ENCODE results near the gene MID1.

The MID1 gene

GRCh38 chrX:10512741-10513140, 107.6 kb downstream of the MID1 start:
- no peaks in the 10 kb centered on the region for H3K9me3 ChIP-seq (ENCODE audit: insufficient read depth, low read length)
- H4K20me1 ChIP-seq (ENCODE audit: low read depth, low read length): no peaks in the 10 kb centered on the region
- no peak for TF ChIP-seq CTCF (IDR thresholded peaks at IDR 0.05; ENCODE audit: insufficient read depth, low read length, poor library complexity, severe bottlenecking)
- no peaks in the 10 kb centered on the region for H3F3A ChIP-seq (ENCODE audit: insufficient read depth)
- no peak overlapping the region for H3K4me2 ChIP-seq (ENCODE audit: low read depth, low read length, poor library complexity, severe bottlenecking)
- H3K27me3 ChIP-seq (ENCODE audit: low read length): no peaks in the 10 kb centered on the region
- no peak overlapping the region for H2AFZ ChIP-seq (ENCODE audit: low read depth, low read length, severe bottlenecking)
- H3K79me2 ChIP-seq (ENCODE audit: insufficient read depth, low read length): no peaks in the 10 kb centered on the region
- no peaks in the 10 kb centered on the region for H3K36me3 ChIP-seq (ENCODE audit: low read length)
- H3K27ac ChIP-seq (ENCODE audit: low read depth, low read length): no peak overlapping the region
- no peak overlapping the region for H3K4me3 ChIP-seq (ENCODE audit: insufficient read depth, low read length, poor library complexity, severe bottlenecking)
- H3K9ac ChIP-seq (ENCODE audit: low read length): no peak overlapping the region
- no peaks in the 10 kb centered on the region for H3K9me2 ChIP-seq (replicated peaks; ENCODE audit: insufficient read depth, low read length)

GRCh38 chrX:10512258-10512657, 108.1 kb downstream of the MID1 start:
- TF ChIP-seq EZH2phosphoT487 (conservative IDR thresholded peaks at IDR 0.05; ENCODE audit: low read length): no peak
- no peak for TF ChIP-seq CTCF (IDR thresholded peaks at IDR 0.05; ENCODE audit: insufficient read depth, low read length, poor library complexity, severe bottlenecking)
- H3K79me2 ChIP-seq (ENCODE audit: insufficient read depth, low read length): no peaks in the 10 kb centered on the region
- H3K36me3 ChIP-seq (ENCODE audit: low read length): no peaks in the 10 kb centered on the region
- H3K4me3 ChIP-seq (ENCODE audit: insufficient read depth, low read length, poor library complexity, severe bottlenecking): no peak overlapping the region
- no peaks in the 10 kb centered on the region for H3K9me3 ChIP-seq (ENCODE audit: insufficient read depth, low read length)
- no peaks in the 10 kb centered on the region for H3F3A ChIP-seq (ENCODE audit: insufficient read depth)
- H3K27ac ChIP-seq (ENCODE audit: low read depth, low read length): no peak overlapping the region
- H3K4me2 ChIP-seq (ENCODE audit: low read depth, low read length, poor library complexity, severe bottlenecking): no peak overlapping the region
- no peak overlapping the region for H2AFZ ChIP-seq (ENCODE audit: low read depth, low read length, severe bottlenecking)
- H3K27me3 ChIP-seq (ENCODE audit: low read length): no peaks in the 10 kb centered on the region
- H4K20me1 ChIP-seq (ENCODE audit: low read depth, low read length): no peaks in the 10 kb centered on the region
- no peaks in the 10 kb centered on the region for H3K9me2 ChIP-seq (replicated peaks; ENCODE audit: insufficient read depth, low read length)
- H3K9ac ChIP-seq (ENCODE audit: low read length): no peak overlapping the region

GRCh38 chrX:10509397-10509796, 111.0 kb downstream of the MID1 start:
- TF ChIP-seq EZH2phosphoT487 (conservative IDR thresholded peaks at IDR 0.05; ENCODE audit: low read length) (no peak), CTCF (IDR thresholded peaks at IDR 0.05; ENCODE audit: insufficient read depth, low read length, poor library complexity, severe bottlenecking) (no peak)
- no peak overlapping the region for H3K4me2 ChIP-seq (ENCODE audit: low read depth, low read length, poor library complexity, severe bottlenecking)

GRCh38 chrX:10508891-10509290, 111.5 kb downstream of the MID1 start:
- Histone ChIP-seq H4K20me1 (ENCODE audit: low read depth, low read length) (no peaks in the 10 kb centered on the region), H3K9ac (ENCODE audit: low read length) (no peak overlapping the region), H3K27ac (ENCODE audit: low read depth, low read length) (no peak overlapping the region), H3F3A (ENCODE audit: insufficient read depth) (no peaks in the 10 kb centered on the region), H2AFZ (ENCODE audit: low read depth, low read length, severe bottlenecking) (no peak overlapping the region), H3K79me2 (ENCODE audit: insufficient read depth, low read length) (no peaks in the 10 kb centered on the region), H3K9me2 (replicated peaks; ENCODE audit: insufficient read depth, low read length) (no peaks in the 10 kb centered on the region), H3K4me3 (ENCODE audit: insufficient read depth, low read length, poor library complexity, severe bottlenecking) (no peak overlapping the region), H3K36me3 (ENCODE audit: low read length) (no peaks in the 10 kb centered on the region), H3K4me2 (ENCODE audit: low read depth, low read length, poor library complexity, severe bottlenecking) (no peak overlapping the region), H3K9me3 (ENCODE audit: insufficient read depth, low read length) (no peaks in the 10 kb centered on the region), H3K27me3 (ENCODE audit: low read length) (no peaks in the 10 kb centered on the region)
- TF ChIP-seq EZH2phosphoT487 (conservative IDR thresholded peaks at IDR 0.05; ENCODE audit: low read length) (no peak), CTCF (IDR thresholded peaks at IDR 0.05; ENCODE audit: insufficient read depth, low read length, poor library complexity, severe bottlenecking) (no peak)

More at GRCh38 chrX:10509397-10509796, 111.0 kb downstream of the MID1 start:
- Histone ChIP-seq H3K4me3 (ENCODE audit: insufficient read depth, low read length, poor library complexity, severe bottlenecking) (no peak overlapping the region), H3K36me3 (ENCODE audit: low read length) (no peaks in the 10 kb centered on the region), H3K79me2 (ENCODE audit: insufficient read depth, low read length) (no peaks in the 10 kb centered on the region), H4K20me1 (ENCODE audit: low read depth, low read length) (no peaks in the 10 kb centered on the region), H3K9me2 (replicated peaks; ENCODE audit: insufficient read depth, low read length) (no peaks in the 10 kb centered on the region), H3K27ac (ENCODE audit: low read depth, low read length) (no peak overlapping the region), H3F3A (ENCODE audit: insufficient read depth) (no peaks in the 10 kb centered on the region), H3K9ac (ENCODE audit: low read length) (no peak overlapping the region), H2AFZ (ENCODE audit: low read depth, low read length, severe bottlenecking) (no peak overlapping the region), H3K27me3 (ENCODE audit: low read length) (no peaks in the 10 kb centered on the region), H3K9me3 (ENCODE audit: insufficient read depth, low read length) (no peaks in the 10 kb centered on the region)

All from SU-DHL-6 (cell line).